ENCODE measurements around the gene SPRR1B. TPM values are rescaled to one million over a fixed set of nuclear protein-coding genes. Genes with fewer than 3 reads are reported as not detected.

The SPRR1B gene
- total RNA-seq, 2 donors from 2014 or later: not detected

DNA sequence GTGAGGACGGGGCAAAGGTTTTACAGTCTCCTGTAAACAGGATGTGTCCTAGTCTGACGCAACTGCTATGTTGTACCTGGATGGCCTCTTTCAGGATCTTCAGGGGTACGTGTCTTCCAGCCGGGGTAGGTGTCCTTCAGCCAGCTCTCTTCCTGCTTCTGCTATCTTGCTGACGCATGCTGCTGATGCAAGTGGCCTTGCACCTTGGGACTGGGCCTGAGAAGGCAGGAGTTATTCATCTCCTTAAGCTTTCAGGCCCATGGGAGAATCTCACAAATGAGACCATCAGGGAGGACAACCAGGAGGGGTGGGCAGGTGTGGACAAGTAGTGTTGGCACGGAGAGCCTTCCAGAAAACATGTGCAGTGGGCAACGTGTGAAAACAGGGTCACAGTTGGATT, 7.9 kb upstream of the SPRR1B start:
- 82 to 83% methylated on average over 6 to 7 of the region's 7 CpGs for WGBS, 2 donors
- Histone ChIP-seq H3K36me3 (replicated peaks in 1 of 2; ENCODE audit: insufficient read depth in 1 of 2, low read depth in 2 of 2) (no peaks in the 10 kb centered on the region), H3K27ac (no peak overlapping the region), H3K9me3 (no peaks in the 10 kb centered on the region), H3K4me3 (no peak overlapping the region), H3K27me3 (no peaks in the 10 kb centered on the region), H3K4me1 (no peaks in the 10 kb centered on the region)
- intact Hi-C loops (cut with DNase I): no loop called here
- no peak for DNase-seq
- TF ChIP-seq, protein P1, sequence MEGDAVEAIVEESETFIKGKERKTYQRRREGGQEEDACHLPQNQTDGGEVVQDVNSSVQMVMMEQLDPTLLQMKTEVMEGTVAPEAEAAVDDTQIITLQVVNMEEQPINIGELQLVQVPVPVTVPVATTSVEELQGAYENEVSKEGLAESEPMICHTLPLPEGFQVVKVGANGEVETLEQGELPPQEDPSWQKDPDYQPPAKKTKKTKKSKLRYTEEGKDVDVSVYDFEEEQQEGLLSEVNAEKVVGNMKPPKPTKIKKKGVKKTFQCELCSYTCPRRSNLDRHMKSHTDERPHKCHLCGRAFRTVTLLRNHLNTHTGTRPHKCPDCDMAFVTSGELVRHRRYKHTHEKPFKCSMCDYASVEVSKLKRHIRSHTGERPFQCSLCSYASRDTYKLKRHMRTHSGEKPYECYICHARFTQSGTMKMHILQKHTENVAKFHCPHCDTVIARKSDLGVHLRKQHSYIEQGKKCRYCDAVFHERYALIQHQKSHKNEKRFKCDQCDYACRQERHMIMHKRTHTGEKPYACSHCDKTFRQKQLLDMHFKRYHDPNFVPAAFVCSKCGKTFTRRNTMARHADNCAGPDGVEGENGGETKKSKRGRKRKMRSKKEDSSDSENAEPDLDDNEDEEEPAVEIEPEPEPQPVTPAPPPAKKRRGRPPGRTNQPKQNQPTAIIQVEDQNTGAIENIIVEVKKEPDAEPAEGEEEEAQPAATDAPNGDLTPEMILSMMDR (IDR thresholded peaks at IDR 0.05): no peak
- no peak for TF ChIP-seq POLR2A (IDR thresholded peaks at IDR 0.05)
- ATAC-seq: no peak

DNA sequence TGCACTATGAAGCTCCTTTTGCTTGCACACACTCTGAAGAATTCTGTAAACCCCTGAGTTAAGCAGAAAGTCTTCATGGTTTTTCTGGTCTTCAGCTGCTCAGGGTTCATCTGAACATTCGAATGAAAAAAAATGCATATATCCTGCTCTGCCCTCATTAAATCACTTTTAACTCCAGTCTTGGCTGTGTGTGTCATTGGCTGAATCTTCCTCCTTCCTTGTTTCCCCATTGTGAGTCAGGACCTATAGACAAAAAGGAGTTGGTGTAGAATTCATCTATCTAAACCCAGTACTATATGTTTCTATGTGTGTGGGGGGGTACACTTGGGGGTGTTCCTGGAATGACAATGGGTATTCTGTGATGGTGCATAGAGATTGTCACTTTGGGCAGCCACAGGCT, 6.6 kb upstream of the SPRR1B start:
- ATAC-seq (no peak), DNase-seq (no peak)
- H3K4me1 ChIP-seq: no peaks in the 10 kb centered on the region
- WGBS, 2 donors: 81 to 85% methylated on average over 1 of the region's 1 CpG
- H3K4me3 ChIP-seq: no peak overlapping the region
- H3K27ac ChIP-seq: no peak overlapping the region
- no peak for TF ChIP-seq POLR2A (IDR thresholded peaks at IDR 0.05)
- TF ChIP-seq, protein P1 (IDR thresholded peaks at IDR 0.05): no peak
- no peaks in the 10 kb centered on the region for H3K9me3 ChIP-seq
- intact Hi-C loops (cut with DNase I): no loop called here
- no peaks in the 10 kb centered on the region for H3K36me3 ChIP-seq (replicated peaks in 1 of 2; ENCODE audit: insufficient read depth in 1 of 2, low read depth in 2 of 2)
- H3K27me3 ChIP-seq: no peaks in the 10 kb centered on the region

DNA sequence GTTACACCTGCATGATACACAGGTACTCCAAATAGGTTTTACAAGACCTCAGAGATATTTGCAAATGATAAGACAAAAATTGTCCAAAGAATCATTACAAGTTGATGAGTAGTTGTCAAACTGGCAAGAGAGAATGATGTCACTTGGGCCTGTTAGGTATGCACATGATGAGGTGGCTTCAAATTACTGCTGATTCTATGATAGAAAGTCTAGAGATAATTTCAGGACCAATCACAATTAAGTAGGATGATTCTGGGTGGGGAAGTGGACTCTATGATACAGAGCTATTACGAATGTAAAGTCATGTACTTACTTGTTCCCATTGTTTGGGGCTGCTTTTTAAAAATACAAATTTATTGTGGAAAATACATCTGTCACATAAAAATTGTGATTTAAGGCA, 5.2 kb upstream of the SPRR1B start:
- H3K4me3 ChIP-seq: no peak overlapping the region
- no peaks in the 10 kb centered on the region for H3K9me3 ChIP-seq
- ATAC-seq: no peak
- H3K36me3 ChIP-seq (replicated peaks in 1 of 2; ENCODE audit: insufficient read depth in 1 of 2, low read depth in 2 of 2): no peaks in the 10 kb centered on the region
- no peak for DNase-seq
- intact Hi-C loops (cut with DNase I): no loop called here
- no peak for TF ChIP-seq POLR2A (IDR thresholded peaks at IDR 0.05)
- TF ChIP-seq, protein P1 (IDR thresholded peaks at IDR 0.05): no peak
- 62 to 78% methylated on average over 1 of the region's 1 CpG for WGBS, 2 donors
- no peaks in the 10 kb centered on the region for H3K27me3 ChIP-seq
- H3K4me1 ChIP-seq: no peaks in the 10 kb centered on the region
- H3K27ac ChIP-seq: no peak overlapping the region

DNA sequence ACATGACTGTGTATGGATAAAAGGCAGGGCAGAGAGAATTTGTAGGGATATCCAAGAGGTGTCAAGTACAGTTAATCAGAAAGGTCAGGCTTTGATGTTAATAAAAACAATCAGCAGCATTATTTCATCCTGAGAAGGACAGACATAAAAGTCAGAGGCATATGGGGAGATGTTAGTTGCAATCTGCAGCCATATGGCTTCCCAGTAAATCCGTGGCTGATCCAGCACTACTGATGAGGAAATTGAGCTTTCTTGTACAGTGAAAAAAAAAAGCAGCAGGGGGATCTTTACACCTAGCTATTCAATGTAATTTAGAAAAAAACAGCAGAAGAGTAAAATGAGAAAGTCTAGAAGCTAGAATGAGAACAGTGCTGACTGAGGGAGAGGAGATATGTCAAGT, 2.2 kb upstream of the SPRR1B start:
- DNase-seq (no peak), ATAC-seq (no peak)
- TF ChIP-seq, protein P1 (IDR thresholded peaks at IDR 0.05): no peak
- no peak for TF ChIP-seq POLR2A (IDR thresholded peaks at IDR 0.05)
- H3K27ac ChIP-seq: no peak overlapping the region
- no peak overlapping the region for H3K4me3 ChIP-seq
- 42 to 53% methylated on average over 1 of the region's 1 CpG for WGBS, 2 donors
- H3K9me3 ChIP-seq: no peaks in the 10 kb centered on the region
- no peaks in the 10 kb centered on the region for H3K36me3 ChIP-seq (replicated peaks in 1 of 2; ENCODE audit: insufficient read depth in 1 of 2, low read depth in 2 of 2)
- no peaks in the 10 kb centered on the region for H3K4me1 ChIP-seq
- intact Hi-C loops (cut with DNase I): no loop called here
- no peaks in the 10 kb centered on the region for H3K27me3 ChIP-seq

DNA sequence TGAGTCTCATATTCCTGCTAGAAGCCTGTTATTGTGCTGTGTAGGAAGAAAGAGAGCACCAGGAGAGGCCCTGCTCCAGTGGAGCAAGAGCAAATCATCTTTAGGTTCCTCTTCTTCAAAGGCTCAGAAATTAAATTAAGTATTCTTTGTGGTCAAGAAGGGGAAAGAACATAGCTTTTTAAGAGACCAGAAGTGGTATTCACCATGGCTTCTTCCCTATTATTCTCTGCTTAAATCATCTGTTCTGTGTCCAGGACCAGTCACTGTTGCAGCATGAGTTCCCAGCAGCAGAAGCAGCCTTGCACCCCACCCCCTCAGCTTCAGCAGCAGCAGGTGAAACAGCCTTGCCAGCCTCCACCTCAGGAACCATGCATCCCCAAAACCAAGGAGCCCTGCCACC, 1.1 kb downstream of the SPRR1B start:
- no peak for DNase-seq
- no peaks in the 10 kb centered on the region for H3K27me3 ChIP-seq
- TF ChIP-seq POLR2A (IDR thresholded peaks at IDR 0.05): no peak
- TF ChIP-seq, protein P1 (IDR thresholded peaks at IDR 0.05): no peak
- no peak overlapping the region for H3K27ac ChIP-seq
- H3K36me3 ChIP-seq (replicated peaks in 1 of 2; ENCODE audit: insufficient read depth in 1 of 2, low read depth in 2 of 2): no peaks in the 10 kb centered on the region
- no peaks in the 10 kb centered on the region for H3K4me1 ChIP-seq
- no peak for ATAC-seq
- H3K4me3 ChIP-seq: no peak overlapping the region
- intact Hi-C loops (cut with DNase I): no loop called here
- no peaks in the 10 kb centered on the region for H3K9me3 ChIP-seq

Data from body of pancreas (tissue), 4 donors.